ENCODE measurements around the gene CLEC2B.
"Not testable (repeated sequence)": the region's sequence is repeated elsewhere in the genome, so short reads cannot be mapped to it uniquely, and the experiment has no call there.

Gene CLEC2B

GRCh38 chr12:9880532-9881078, 11.5 kb upstream of the CLEC2B start:
- no peak for DNase-seq (ENCODE audit: low read depth, low spot score)
- H3K4me3 ChIP-seq, result no peak overlapping the region
- no peaks in the 10 kb centered on the region for H3K36me3 ChIP-seq (ENCODE audit: insufficient read depth, low read length)
- H3K27ac ChIP-seq, result no peak overlapping the region
- H3K9ac ChIP-seq (ENCODE audit: insufficient read length), result no peak overlapping the region
- TF ChIP-seq FOXP2 (optimal IDR thresholded peaks at IDR 0.05; ENCODE audit: control extremely low read depth, extremely low read length, insufficient read depth) (no peak), POLR2AphosphoS5 (IDR thresholded peaks at IDR 0.05; ENCODE audit: borderline replicate concordance, low read depth, low read length) (no peak), EZH2 (IDR thresholded peaks at IDR 0.05) (no peak)
- no peaks in the 10 kb centered on the region for H3K9me3 ChIP-seq (ENCODE audit: low read depth, low read length)

GRCh38 chr12:9876120-9876519, 7.0 kb upstream of the CLEC2B start:
- not testable (repeated sequence) for H3K36me3 ChIP-seq (ENCODE audit: insufficient read depth, low read length); DNase-seq (ENCODE audit: low read depth, low spot score); H3K4me3 ChIP-seq; H3K27ac ChIP-seq; H3K9me3 ChIP-seq (ENCODE audit: low read depth, low read length); H3K9ac ChIP-seq (ENCODE audit: insufficient read length)

DNA sequence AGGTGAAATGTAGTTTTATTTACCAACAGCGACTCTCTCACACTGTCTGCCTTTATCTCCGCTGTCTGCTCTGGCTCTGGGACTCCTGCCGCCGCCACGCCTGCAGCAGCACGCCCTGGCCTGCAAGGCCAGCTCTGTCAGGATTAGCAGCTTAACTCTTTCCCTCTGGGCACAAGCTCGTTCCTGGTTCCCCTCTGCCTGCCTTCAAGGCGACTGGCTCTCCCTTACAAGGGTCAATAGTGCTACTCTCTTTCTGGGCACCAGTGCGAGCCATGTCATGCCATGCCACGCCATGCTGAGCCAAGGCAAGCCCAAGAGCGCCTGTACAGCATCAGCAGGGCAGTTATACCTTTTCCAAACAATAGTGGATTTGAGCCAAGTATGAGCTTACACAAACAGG, 3.6 kb upstream of the CLEC2B start:
- no peak for DNase-seq (ENCODE audit: low read depth, low spot score)
- H3K9ac ChIP-seq (ENCODE audit: insufficient read length), result no peak overlapping the region
- TF ChIP-seq POLR2AphosphoS5 (IDR thresholded peaks at IDR 0.05; ENCODE audit: borderline replicate concordance, low read depth, low read length) (no peak), FOXP2 (optimal IDR thresholded peaks at IDR 0.05; ENCODE audit: control extremely low read depth, extremely low read length, insufficient read depth) (no peak), EZH2 (IDR thresholded peaks at IDR 0.05) (no peak)
- no peak overlapping the region for H3K27ac ChIP-seq
- no peaks in the 10 kb centered on the region for H3K9me3 ChIP-seq (ENCODE audit: low read depth, low read length)
- no peak overlapping the region for H3K4me3 ChIP-seq
- H3K36me3 ChIP-seq (ENCODE audit: insufficient read depth, low read length), result no peaks in the 10 kb centered on the region

DNA sequence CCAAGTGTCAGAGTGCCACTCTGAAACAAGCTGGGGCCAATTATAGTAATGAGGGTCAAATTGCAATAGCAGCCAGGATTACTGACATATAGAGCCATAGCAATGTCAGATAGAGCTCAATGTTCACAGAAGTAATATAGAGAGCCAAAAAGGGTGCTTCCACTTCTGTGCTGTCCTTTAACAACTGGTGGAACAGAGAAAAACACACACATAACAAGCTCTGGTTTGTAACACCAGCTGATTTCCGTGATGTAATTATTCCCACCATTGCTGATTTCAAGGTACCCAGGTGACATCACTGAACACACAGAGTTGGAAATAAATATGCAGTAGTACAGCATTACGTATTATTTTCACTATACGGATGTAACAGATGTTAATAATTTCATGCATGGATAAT, 3.0 kb upstream of the CLEC2B start:
- no peak for DNase-seq (ENCODE audit: low read depth, low spot score)
- Histone ChIP-seq H3K36me3 (ENCODE audit: insufficient read depth, low read length) (no peaks in the 10 kb centered on the region), H3K9me3 (ENCODE audit: low read depth, low read length) (no peaks in the 10 kb centered on the region), H3K27ac (no peak overlapping the region), H3K4me3 (no peak overlapping the region), H3K9ac (ENCODE audit: insufficient read length) (no peak overlapping the region)
- no peak for TF ChIP-seq FOXP2 (optimal IDR thresholded peaks at IDR 0.05; ENCODE audit: control extremely low read depth, extremely low read length, insufficient read depth)
- TF ChIP-seq EZH2 (IDR thresholded peaks at IDR 0.05), result no peak
- no peak for TF ChIP-seq POLR2AphosphoS5 (IDR thresholded peaks at IDR 0.05; ENCODE audit: borderline replicate concordance, low read depth, low read length)

DNA sequence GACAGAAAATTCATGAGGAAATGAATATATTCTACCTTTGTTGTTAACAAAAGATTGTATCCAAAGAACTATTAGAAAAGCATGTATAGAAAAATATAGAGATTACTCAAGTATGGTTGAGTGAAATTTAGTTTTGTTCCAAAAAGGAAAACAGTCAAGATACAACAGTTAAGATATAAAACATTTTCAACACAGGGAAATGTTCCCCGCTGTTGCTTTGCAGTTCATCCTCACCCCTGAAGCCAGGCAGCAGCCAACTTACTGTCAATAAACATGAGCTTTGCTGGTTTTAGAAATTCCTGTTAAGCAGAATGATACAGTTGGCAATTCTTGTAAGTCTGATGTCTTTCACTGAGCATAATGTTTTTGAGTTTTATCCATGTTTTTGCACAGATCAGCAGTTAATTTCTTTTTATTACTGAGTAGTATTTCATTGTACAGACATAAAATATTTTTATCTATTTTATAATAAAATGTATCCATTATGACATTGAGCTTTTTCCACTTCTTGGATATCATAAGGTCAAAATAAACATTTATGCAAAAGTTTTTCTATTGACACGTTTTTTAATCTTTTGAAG, 1.2 kb upstream of the CLEC2B start:
- Histone ChIP-seq H3K27ac (peak overlapping the region; percentile 84), H3K9ac (ENCODE audit: insufficient read length) (peak overlapping the region; percentile 81), H3K36me3 (ENCODE audit: insufficient read depth, low read length) (no peaks in the 10 kb centered on the region), H3K4me3 (peak overlapping the region; percentile 84), H3K9me3 (ENCODE audit: low read depth, low read length) (no peaks in the 10 kb centered on the region)
- no peak for DNase-seq (ENCODE audit: low read depth, low spot score)
- TF ChIP-seq POLR2AphosphoS5 (IDR thresholded peaks at IDR 0.05; ENCODE audit: borderline replicate concordance, low read depth, low read length), result no peak
- no peak for TF ChIP-seq FOXP2 (optimal IDR thresholded peaks at IDR 0.05; ENCODE audit: control extremely low read depth, extremely low read length, insufficient read depth)
- TF ChIP-seq EZH2 (IDR thresholded peaks at IDR 0.05), result no peak

GRCh38 chr12:9868951-9869306, 225 bp downstream of the CLEC2B start:
- H3K9ac ChIP-seq (ENCODE audit: insufficient read length), result peak overlapping the region; percentile 81

GRCh38 chr12:9868311-9868801, 798 bp downstream of the CLEC2B start:
- peak overlapping the region; percentile 81 for H3K9ac ChIP-seq (ENCODE audit: insufficient read length)
- TF ChIP-seq POLR2AphosphoS5 (IDR thresholded peaks at IDR 0.05; ENCODE audit: borderline replicate concordance, low read depth, low read length) (no peak), FOXP2 (optimal IDR thresholded peaks at IDR 0.05; ENCODE audit: control extremely low read depth, extremely low read length, insufficient read depth) (no peak), EZH2 (IDR thresholded peaks at IDR 0.05) (no peak)
- peak overlapping the region; percentile 84 for H3K4me3 ChIP-seq

More at GRCh38 chr12:9868951-9869306, 225 bp downstream of the CLEC2B start:
- Histone ChIP-seq H3K36me3 (ENCODE audit: insufficient read depth, low read length) (no peaks in the 10 kb centered on the region), H3K9me3 (ENCODE audit: low read depth, low read length) (no peaks in the 10 kb centered on the region; the same call in 1 of the 2 replicates), H3K27ac (peak overlapping the region; percentile 84), H3K4me3 (peak overlapping the region; percentile 84)
- TF ChIP-seq POLR2AphosphoS5 (IDR thresholded peaks at IDR 0.05; ENCODE audit: borderline replicate concordance, low read depth, low read length), result no peak
- no peak for DNase-seq (ENCODE audit: low read depth, low spot score)

DNA sequence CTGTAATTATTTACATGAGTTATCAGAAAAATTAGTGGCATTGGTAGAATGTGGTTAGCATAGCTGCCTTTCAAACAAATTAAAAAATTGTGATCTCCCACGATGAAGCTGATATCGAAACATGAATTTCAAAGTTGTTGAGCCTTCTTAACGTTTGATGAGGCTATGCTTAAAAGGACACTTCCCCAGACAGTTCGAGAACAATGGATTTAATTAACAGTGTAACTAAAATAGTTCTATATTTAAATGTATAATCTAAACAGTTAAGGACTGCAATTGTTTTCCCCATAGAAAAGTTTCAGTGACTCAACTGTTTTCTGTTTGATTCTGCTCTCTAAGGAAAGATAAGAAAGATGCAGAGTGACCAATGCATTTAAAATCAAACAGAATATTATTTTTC, 1.6 kb downstream of the CLEC2B start:
- Histone ChIP-seq H3K36me3 (ENCODE audit: insufficient read depth, low read length) (no peaks in the 10 kb centered on the region), H3K27ac (peak overlapping the region; percentile 72), H3K9me3 (ENCODE audit: low read depth, low read length) (peaks cover 4% of the 10 kb centered on the region; the same call in 1 of the 2 replicates), H3K9ac (ENCODE audit: insufficient read length) (peak overlapping the region; percentile 79), H3K4me3 (peak overlapping the region; percentile 84)
- no peak for DNase-seq (ENCODE audit: low read depth, low spot score)
- no peak for TF ChIP-seq FOXP2 (optimal IDR thresholded peaks at IDR 0.05; ENCODE audit: control extremely low read depth, extremely low read length, insufficient read depth)
- no peak for TF ChIP-seq POLR2AphosphoS5 (IDR thresholded peaks at IDR 0.05; ENCODE audit: borderline replicate concordance, low read depth, low read length)
- no peak for TF ChIP-seq EZH2 (IDR thresholded peaks at IDR 0.05)

More at GRCh38 chr12:9868311-9868801, 798 bp downstream of the CLEC2B start:
- DNase-seq (ENCODE audit: low read depth, low spot score), result no peak
- Histone ChIP-seq H3K36me3 (ENCODE audit: insufficient read depth, low read length) (no peaks in the 10 kb centered on the region), H3K9me3 (ENCODE audit: low read depth, low read length) (peaks cover 4% of the 10 kb centered on the region; the same call in 1 of the 2 replicates), H3K27ac (peak overlapping the region; percentile 84)

DNA sequence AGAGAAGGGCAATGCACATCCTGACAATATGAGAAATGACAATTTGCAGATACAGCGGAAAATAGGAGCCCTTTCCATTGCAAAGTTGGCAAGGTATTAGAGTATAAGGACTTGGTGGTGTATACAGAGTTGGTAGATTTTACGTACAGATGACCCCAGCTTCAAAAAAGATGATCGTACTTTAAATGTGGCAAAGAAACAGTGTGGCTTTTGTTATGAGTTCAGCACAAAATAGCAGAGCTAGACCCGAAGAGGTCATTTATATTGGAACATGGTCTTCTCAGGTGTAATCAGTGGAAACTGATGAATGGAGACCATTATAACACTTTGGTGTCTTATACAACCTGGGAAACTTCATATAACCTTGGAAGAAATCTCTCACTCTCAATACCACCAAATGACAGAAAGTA, 2.3 kb downstream of the CLEC2B start:
- H3K27ac ChIP-seq, result peak overlapping the region; percentile 72; the same call in 1 of the 2 replicates
- peaks cover 4% of the 10 kb centered on the region; the same call in 1 of the 2 replicates for H3K9me3 ChIP-seq (ENCODE audit: low read depth, low read length)
- no peaks in the 10 kb centered on the region for H3K36me3 ChIP-seq (ENCODE audit: insufficient read depth, low read length)
- H3K4me3 ChIP-seq, result peak overlapping the region; percentile 84
- TF ChIP-seq FOXP2 (optimal IDR thresholded peaks at IDR 0.05; ENCODE audit: control extremely low read depth, extremely low read length, insufficient read depth), result no peak
- TF ChIP-seq POLR2AphosphoS5 (IDR thresholded peaks at IDR 0.05; ENCODE audit: borderline replicate concordance, low read depth, low read length), result no peak
- no peak for TF ChIP-seq EZH2 (IDR thresholded peaks at IDR 0.05)
- DNase-seq (ENCODE audit: low read depth, low spot score), result no peak
- H3K9ac ChIP-seq (ENCODE audit: insufficient read length), result peak overlapping the region; percentile 79
